Hematopoietic multipotent progenitor cell treated with erythropoietin and hydrocortisone succinate and interleukin-3 and kit ligand, for 4 days (in vitro differentiated cells): ENCODE results near the gene AP1S2.
"Not testable (repeated sequence)": the region's sequence is repeated elsewhere in the genome, so short reads cannot be mapped to it uniquely, and the experiment has no call there.

Experiments
- DNase-seq: peaks from one replicate; pipeline ENCODE4 v3.0.0-alpha.2; 2015

The AP1S2 gene

GRCh38 chrX:15854712-15855567 lies at the start of gene AP1S2:
AP1S2 (minus strand) TSS chrX:15854813; CDS start chrX:15852524, 2,289 bp downstream.
- peak; percentile 96 for DNase-seq

- DNase-seq = peak; percentile 40
Measured at GRCh38 chrX:15903186-15903681, 48.6 kb upstream of the AP1S2 start.

- DNase-seq = no peak
Measured at GRCh38 chrX:15895334-15895733, 40.7 kb upstream of the AP1S2 start.

- no peak for DNase-seq
Measured at GRCh38 chrX:15894724-15895123, 40.1 kb upstream of the AP1S2 start.

GRCh38 chrX:15890463-15890862 lies 35.9 kb upstream of the AP1S2 start:
- no peak for DNase-seq

- no peak for DNase-seq
Measured at GRCh38 chrX:15888062-15888461, 33.4 kb upstream of the AP1S2 start.

- no peak for DNase-seq
Measured at GRCh38 chrX:15883540-15883863, 28.9 kb upstream of the AP1S2 start.

GRCh38 chrX:15882704-15883539 lies 28.3 kb upstream of the AP1S2 start:
- peak; percentile 84 for DNase-seq

- DNase-seq = no peak
Measured at GRCh38 chrX:15881381-15881897, 26.8 kb upstream of the AP1S2 start.

GRCh38 chrX:15877914-15878313 lies 23.3 kb upstream of the AP1S2 start:
- not testable (repeated sequence) for DNase-seq

- no peak for DNase-seq
Measured at GRCh38 chrX:15877380-15877779, 22.8 kb upstream of the AP1S2 start.

- DNase-seq = no peak
Measured at GRCh38 chrX:15874672-15875071, 20.1 kb upstream of the AP1S2 start.

GRCh38 chrX:15873566-15873965 lies 19.0 kb upstream of the AP1S2 start:
- no peak for DNase-seq

GRCh38 chrX:15870310-15870709 lies 15.7 kb upstream of the AP1S2 start:
- DNase-seq = no peak

- no peak for DNase-seq
Measured at GRCh38 chrX:15869695-15870094, 15.1 kb upstream of the AP1S2 start.

- no peak for DNase-seq
Measured at GRCh38 chrX:15866147-15866546, 11.5 kb upstream of the AP1S2 start.

- DNase-seq = no peak
Measured at GRCh38 chrX:15864629-15865028, 10.0 kb upstream of the AP1S2 start.

GRCh38 chrX:15864023-15864422 lies 9.4 kb upstream of the AP1S2 start:
- no peak for DNase-seq

- DNase-seq = no peak
Measured at GRCh38 chrX:15860921-15861320, 6.3 kb upstream of the AP1S2 start.

- no peak for DNase-seq
Measured at GRCh38 chrX:15858051-15858450, 3.4 kb upstream of the AP1S2 start.

GRCh38 chrX:15856636-15857035 lies 2.0 kb upstream of the AP1S2 start:
- DNase-seq = no peak

- peak; percentile 40 for DNase-seq
Measured at GRCh38 chrX:15856222-15856587, 1.6 kb upstream of the AP1S2 start.

- DNase-seq = peak; percentile 46
Measured at GRCh38 chrX:15855568-15856221, 1.1 kb upstream of the AP1S2 start.
